ENCODE data around the gene CGN.

The CGN gene

DNA sequence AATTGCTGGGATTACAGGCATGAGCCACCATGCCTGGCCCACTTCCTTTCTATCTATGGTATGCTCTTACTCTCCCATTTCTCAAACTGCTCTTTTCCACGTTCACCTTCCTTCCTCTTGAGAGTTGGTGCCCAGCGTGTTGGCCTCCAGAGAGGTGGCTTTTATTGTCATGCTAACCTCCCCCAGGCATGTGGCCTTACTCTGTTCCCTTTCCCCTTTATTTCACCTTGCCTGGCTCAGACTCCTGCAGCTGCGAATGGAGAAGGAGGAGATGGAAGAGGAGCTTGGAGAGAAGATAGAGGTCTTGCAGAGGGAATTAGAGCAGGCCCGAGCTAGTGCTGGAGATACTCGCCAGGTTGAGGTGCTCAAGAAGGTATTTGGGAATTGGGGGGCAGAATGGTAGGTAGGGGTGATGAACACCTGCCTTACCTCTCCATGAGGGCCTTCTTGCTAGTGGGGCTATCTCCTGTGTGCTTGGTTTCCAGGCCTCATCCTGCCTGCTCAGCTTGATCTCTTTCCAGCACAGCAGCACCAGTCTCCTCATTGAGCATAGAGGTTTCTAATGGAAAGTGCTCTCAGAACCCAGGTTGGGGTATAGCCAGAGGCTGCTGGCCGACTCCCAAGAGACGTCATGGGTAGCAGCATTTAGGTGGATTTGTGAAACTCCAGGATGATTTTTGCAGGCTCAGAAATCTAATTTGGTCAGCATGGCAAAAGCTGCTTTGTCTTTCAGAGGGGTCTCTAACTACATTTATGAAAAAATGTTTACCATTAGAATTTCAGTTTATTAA is 15.7 kb downstream of the CGN start:
- DNase-seq, result no peak

DNA sequence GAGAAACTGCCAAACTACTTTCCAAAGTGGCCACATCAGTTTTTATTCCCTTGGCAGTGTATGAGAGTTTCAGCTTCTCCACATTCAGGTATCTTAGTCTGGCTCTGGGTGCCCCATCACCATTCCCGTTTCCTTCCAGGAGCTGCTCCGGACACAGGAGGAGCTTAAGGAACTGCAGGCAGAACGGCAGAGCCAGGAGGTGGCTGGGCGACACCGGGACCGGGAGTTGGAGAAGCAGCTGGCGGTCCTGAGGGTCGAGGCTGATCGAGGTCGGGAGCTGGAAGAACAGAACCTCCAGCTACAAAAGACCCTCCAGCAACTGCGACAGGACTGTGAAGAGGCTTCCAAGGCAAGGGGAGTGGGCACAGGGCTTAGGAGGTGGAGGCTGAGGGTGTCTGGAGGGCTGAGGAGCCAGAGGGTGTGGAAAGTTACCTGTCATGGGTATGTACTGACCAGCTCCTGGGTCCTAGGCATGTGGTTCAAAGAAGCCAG is 18.1 kb downstream of the CGN start:
- DNase-seq, result no peak

DNA sequence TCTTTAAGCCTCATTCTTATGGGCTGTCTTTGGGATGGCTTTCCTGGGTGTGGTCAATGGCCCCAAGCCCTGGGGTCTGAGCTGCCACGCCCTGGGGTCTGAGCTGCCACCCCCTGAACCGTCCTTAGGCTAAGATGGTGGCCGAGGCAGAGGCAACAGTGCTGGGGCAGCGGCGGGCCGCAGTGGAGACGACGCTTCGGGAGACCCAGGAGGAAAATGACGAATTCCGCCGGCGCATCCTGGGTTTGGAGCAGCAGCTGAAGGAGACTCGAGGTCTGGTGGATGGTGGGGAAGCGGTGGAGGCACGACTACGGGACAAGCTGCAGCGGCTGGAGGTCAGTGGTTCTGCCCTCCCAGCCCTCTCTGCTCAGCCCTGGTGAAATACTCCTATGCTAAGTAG is 18.6 kb downstream of the CGN start:
- DNase-seq, result no peak

DNA sequence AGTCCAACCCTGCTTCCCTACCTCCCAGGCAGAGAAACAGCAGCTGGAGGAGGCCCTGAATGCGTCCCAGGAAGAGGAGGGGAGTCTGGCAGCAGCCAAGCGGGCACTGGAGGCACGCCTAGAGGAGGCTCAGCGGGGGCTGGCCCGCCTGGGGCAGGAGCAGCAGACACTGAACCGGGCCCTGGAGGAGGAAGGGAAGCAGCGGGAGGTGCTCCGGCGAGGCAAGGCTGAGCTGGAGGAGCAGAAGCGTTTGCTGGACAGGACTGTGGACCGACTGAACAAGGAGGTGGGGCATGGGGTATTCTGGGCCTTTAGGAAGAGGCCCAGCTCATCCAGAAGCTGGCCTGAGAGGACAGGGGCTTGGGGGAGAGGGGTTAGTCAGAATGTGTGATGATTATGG is 19.3 kb downstream of the CGN start:
- DNase-seq, result no peak

DNA sequence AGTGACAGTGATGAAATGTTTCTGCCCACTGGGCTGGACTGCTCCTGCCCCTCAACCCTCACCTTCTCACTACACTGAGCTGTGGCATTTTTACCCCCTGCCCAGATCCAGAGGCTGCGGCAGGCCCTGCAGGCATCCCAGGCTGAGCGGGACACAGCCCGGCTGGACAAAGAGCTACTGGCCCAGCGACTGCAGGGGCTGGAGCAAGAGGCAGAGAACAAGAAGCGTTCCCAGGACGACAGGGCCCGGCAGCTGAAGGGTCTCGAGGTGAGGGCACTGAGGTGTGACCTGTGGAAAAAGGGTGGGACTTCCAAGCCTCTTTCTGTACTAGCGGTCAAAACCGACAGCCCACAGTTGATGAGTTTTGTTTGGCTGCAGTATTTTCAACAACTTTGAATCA is 22.7 kb downstream of the CGN start:
- no peak for DNase-seq

DNA sequence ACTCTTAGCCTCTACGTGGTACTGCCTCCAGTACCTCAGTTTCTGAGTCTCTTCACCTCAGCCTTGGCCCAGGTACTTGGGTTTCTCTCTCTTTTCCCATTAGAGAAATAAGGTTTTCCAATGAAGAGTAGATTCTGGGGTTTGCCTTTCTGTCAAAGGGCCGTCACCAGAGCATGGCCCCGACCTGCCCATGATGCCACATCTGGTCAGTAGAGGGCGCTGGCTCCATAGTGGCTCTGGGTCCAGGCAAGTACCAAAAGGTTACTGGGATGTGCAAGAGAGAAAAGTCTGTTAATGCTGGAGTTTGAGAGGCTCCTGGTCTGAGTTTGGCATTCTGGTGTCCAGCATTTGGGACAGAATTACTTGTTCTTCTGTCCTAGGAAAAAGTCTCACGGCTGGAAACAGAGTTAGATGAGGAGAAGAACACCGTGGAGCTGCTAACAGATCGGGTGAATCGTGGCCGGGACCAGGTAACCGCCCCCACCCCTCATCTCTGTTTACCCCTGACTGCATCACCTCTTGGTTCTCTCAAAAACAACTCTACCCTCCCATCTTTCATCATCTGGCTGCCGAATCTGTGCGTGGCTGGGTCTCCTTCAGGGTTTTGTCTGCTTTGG is 23.6 kb downstream of the CGN start:
- DNase-seq, result peak; percentile 66

DNA sequence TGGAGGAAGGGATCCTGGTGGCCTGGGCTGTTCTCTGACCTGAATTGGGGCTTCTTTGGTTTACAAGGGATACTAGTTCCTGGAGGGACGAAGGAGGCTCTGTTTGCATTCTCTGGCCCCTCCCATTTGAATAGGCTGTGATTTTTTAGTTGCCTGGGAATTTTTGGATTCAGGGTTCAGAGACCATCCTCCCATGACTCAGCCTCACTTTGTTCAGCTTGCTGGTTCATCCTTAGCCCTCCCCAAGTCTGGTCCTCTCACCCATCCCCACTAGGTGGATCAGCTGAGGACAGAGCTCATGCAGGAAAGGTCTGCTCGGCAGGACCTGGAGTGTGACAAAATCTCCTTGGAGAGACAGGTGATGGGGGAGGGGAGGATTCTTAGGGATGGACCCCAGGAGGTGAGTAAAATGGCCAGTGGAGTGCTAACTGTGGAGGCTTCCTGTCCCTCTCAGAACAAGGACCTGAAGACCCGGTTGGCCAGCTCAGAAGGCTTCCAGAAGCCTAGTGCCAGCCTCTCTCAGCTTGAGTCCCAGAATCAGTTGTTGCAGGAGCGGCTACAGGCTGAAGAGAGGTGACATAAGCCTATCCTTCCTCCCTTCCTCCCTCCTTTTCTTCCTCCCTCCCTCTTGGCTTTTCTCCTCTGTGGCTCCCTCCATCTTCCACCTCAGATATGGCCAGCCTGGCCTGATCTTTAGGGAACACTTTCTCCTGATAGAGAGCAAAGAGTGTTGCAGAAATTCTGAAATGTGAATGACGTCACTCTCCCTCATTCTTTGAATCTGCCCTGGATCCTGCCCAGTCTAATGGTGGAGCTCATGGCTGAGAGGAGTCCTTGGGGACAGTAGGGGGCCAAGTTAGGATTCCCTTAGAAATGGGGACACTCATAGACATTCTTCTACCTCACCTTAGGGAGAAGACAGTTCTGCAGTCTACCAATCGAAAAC is 24.4 kb downstream of the CGN start:
- DNase-seq, result no peak

DNA sequence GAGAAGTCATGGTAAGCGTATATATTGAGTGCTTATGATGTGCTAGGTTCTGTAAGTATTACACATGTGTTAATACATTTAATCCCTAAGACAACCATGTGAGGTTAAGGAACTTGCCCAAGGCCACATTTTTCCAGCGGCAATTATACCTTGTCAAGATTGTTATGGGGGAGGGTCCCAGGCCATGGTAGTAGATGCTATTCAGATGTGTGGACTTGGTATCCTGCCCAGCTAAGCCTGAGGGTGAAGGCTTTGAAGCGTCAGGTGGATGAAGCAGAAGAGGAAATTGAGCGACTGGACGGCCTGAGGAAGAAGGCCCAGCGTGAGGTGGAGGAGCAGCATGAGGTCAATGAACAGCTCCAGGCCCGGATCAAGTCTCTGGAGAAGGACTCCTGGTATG is 25.3 kb downstream of the CGN start:
- DNase-seq, result no peak

DNA sequence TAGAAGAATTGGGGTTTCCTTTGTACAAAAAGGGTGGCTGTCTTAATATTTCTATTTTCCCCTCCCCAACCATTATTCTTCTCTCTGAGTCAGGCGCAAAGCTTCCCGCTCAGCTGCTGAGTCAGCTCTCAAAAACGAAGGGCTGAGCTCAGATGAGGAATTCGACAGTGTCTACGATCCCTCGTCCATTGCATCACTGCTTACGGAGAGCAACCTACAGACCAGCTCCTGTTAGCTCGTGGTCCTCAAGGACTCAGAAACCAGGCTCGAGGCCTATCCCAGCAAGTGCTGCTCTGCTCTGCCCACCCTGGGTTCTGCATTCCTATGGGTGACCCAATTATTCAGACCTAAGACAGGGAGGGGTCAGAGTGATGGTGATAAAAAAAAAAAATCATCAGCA is 25.9 kb downstream of the CGN start:
- peak; percentile 61 for DNase-seq

DNA sequence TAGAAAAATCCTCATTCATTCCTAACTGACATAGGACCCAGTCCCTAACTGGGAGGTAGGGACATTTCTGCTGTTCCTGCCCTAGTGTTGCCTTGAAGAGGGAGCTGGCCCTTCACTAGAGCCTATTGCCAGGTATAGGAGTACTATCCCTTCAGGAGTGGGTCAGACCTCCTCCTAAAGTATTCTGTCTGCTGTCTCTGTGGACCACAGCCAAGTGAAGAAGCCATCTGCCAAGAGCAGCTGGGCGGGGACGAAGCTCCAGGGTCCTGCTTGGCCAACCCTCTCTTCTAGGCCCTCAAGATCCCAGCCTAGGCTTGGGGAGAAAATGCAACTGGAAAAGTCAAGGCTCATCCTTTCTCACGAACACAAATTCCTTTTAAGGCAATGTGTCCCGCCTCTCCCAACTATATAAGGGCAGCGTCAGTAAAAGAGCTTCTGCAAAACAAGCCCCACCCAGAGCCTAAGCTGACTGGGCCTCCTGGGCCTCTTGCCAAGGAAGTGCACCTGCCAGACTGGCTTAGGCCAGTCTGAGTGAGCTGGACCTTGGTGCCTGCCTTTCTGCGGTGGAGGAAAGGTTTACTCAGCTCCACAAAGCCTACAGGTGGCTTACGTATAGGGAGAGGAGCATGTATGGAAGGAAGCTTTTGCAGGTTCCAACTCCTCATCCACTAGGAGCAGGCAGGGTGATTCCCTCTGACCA is 28.3 kb downstream of the CGN start:
- DNase-seq, result peak; percentile 69

DNA sequence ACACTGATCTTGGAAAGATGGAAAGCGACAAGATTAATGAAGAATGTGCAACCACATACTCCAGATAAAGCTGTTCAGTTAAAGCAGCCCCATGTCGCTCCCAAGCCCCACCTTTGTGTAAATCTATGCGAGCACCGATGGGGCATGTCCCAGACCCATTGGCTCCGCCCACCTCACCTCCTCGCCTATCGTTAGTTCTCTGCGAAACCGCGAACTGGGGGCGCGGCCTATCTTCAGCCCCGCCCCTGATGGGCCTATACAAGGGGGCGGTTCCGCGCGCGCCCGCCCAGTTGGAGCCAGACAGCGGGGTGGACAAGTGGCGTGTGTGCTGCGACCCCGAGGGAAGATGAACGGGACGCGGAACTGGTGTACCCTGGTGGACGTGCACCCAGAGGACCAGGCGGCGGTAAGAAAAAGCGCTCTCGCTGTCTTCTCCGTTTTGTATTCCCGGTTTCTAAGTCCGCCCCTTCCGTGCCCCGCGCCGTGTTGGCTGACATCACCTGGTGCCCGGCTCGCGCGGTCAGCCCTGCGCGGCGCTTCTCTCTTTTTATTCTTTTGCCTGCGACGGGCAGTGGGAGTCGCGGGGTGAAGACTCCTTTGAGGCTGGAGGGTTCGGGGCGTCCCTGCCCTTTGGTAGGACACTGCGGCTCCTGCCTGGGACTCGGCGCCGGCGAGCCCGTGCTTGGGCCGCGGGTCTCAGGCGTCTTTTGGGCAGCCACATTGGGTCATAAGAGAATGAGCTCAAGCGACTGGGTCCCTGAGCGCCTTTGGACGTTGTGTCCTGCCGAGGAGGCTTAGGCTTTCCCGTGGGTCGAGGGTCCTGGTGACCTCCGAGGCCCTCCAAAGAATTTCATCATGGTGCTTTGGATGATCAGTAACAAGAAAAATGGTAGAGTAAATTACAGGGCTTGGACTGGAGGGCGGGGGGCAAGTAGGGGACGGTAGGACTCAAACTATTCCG is 29.1 kb downstream of the CGN start, which contains the start of gene TUFT1:
Gene TUFT1 (plus strand): TSS at position 289 of the 961 bp plus-strand sequence. CDS start 58 bp downstream, at position 347.
- DNase-seq, result peak; percentile 81

DNA sequence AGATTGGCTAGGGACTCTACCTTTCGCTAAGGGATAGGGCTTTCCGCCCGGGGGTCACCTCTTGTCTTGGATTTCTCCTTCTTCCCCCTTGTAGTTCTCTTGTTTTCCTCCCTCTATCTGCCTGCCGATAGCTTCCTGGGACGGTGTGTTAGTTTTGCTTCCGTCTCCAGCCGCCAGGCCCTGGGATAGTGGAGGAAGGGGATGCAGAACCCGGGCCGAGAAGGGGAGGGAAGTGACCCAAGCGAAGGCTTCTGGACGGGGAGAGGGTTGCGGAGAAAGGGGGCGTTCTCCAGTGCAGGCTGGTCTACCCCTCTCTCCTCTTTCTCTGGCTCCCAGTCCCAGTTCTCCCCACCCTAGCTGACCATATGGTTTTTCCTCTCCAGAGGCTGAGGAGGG is 29.8 kb downstream of the CGN start:
- no peak for DNase-seq

DNA sequence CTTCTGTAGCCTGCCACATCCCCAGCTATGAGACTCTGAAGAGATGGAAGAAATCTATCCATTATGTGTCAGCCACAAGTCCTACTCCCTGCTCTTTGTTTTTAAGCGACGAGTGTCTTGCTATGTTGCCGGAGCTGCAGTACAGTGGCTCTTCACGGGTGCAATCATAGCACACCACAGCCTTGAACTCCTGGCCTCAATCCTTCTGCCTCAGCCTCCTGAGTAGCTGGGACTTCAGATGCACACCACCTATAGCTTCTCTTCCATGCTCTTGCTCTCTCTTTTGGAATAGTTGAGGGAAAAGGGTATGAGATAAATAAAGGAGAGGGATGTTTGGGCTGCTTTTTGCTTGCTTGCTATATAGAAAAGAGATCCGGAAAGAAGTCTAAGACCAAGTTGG is 30.6 kb downstream of the CGN start:
- no peak for DNase-seq

DNA sequence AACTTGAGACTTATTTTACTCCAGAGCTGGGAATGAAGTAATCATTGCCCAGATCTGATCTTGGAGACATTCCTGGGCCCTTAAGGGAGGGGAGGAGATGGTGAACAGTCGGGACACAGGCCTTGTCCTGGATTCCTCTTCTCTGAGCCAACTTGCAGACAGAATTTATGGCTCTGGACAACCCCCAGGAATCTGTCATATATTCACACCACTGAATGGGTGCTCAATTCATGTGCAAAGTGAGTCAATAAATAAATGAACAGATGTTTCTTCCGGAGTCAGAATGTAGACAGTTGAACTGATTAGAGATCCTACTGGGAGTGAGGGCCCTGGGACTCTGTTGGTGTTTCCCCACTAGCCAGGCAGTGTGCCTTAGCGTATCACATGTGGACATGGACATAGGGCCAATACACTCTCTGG is 31.5 kb downstream of the CGN start:
- DNase-seq, result no peak

DNA sequence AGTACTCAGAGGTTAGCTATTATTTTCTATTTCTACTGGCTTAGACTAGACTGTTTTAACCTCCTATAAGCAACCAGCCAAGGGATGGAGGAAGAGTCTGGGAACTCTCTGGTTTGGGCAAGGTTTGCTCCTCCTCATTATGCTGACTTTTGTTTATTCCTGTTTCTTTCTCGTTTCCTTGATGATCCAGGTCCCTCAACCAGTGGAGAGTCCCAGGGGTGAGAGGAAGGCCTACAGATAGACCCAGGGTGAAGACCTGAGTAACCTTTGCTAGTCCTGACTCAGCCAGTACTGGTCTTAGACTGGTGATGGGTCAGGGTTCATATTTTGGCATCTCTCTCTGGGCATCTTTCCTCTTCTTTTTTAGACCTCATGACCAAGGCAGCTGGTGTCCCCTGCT is 34.4 kb downstream of the CGN start:
- no peak for DNase-seq

DNA sequence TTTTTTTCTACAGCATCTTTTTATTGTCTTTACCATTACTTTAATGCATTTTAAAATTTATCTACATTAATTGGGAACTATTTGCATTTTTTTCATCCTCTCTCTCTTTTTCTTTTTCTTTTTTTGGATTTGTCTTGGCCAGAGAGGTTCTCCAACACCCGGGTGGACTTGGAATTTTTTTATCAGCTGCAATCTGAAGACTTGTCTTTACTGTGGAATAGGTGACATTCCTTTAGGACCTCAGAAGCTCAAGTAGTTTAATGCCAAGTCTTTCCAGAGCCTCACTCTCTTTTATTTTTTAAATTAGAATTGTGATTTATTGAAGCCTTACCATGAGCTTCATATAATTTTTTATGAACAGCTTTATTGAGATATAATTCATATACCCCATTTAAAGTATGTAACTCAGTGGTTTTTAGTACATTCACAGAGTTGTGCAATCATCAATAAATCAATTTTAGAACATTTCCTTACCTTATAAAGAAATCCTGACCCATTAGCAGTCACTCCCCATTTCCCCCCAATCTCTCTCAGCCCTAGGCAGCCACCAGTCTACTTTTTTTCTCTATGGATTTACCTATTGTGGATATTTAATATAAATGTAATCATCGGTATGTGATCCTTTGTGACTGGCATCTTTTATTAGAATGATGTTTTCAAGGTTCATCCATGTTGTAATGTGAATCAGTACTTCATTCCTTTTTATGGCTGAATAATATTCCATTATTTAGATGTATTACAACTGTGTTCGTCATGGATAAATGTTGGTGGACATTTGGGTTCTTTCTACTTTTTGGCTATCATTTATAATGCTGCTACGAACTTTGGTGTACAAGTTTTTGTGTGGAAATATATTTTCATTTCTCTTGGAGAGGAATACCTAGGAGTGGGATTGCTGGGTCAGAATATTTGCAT is 35.1 kb downstream of the CGN start:
- no peak for DNase-seq

DNA sequence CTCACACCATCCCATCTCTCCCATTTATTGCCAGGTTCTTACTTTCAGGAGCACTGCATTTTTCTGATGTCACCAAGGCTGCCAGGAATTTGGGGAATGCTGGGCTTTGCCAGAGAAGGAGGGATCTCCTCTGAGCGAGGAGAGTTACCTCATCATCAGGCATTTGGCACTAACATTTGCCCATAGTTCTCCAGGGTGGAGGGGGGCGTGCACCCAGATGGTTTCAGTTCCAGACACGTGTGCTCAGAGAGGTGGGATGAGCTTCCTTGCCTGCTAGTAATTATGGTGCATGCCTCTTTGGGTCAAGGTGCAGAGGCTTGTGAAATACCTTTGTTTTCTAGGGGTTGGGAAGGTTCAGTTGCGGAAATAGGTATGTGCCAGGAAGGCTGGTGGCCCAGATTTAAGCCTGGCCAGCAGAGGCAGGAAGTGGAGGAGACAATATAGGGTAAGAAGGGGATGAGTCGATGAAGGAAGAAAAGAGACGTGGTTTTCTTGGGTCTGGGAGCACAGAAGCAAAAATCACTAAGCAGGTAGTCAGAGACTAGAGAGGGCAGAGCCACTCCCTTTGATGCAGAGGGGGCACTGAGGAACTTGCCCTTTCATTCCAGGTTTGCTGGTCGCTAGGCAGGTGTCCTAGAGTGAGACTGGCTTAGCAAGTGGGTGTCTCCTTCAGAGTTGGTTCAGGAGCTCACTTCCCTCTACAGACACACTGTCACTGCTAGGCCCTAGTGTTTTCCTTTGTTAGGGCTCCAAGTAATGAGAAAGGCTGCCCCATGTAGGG is 36.1 kb downstream of the CGN start:
- DNase-seq, result peak; percentile 71

DNA sequence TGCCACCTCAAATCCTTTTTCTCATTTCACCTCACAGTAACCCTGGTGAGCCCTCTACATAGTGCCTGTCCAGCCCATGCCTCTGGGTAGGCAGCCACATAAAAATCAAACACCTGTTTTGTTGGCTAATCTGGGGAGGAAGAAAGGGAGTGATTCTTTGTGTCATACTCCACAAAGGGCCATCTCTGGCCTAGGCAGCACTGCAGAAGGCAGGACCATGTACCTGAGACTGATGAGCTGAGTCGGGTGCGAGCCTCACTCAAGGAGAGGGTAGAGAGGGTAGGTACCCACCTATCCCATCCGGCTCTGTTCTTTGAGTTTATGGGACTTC is 36.7 kb downstream of the CGN start:
- DNase-seq, result no peak

DNA sequence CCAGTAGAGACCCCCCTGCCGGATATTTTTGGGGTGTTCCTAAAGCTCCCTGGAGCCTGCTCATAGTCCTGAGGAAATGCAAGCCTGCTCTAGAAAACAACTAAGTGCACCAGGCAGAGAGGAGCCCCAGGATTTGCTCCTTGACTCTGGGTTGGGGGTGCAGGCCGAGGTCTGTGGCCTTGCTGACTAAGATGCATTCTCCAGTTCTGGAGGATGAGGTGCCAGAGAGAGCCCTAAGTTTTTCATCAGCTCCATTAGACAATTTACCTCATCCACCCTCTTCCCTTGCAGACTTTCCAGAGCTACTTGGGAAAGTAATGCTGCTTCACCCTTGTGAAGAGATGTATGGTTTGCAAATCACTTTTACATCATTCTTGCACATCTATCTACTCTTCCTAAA is 38.0 kb downstream of the CGN start:
- DNase-seq, result no peak

DNA sequence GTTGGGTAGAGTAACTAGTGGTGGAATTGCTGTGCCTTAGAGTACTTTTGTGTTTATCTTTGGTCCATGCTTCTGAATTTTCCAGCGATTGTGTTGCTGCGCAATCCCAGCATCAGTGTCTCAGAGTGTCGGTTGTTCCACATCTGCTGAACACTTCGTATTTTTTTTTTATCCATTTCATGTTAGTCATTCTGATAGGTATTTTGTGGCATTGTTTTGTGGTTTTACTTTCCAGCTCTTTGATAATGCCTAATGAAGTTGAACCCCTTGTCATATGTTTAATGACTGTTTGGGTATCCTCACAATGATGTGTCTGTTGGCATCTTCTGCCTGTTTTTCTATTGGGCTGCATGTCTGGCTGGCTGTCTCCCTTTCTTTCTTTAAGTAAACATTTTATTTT is 42.5 kb downstream of the CGN start:
- DNase-seq, result no peak

Data from T1000 (cell line).